ENCODE results near the gene MOSMO. TPM values are rescaled to one million over a fixed set of nuclear protein-coding genes. Genes with fewer than 3 reads are reported as not detected.

MOSMO gene
- polyA plus RNA-seq, 3 donors = 0.95 to 9.1 (median 2.5) TPM

DNA sequence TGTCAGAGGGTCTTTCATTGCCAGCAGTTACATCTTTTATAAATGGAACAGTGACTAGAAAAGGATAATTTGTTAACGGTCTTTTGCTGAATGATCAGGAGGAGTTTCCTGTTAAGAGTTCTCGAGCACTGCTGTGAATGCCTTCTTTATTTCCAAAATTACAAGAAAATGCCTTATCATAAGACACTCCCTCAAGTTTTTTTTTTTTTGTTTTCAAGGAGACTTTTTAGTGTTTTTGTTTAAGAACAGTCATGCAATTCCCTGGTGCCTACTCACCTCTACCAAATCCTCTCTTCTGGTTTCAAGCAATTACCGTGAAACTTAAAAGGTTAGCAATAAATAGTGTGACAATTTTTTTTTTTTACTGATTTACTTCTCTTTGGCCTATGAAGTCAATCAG, 65.4 kb downstream of the MOSMO start:
- H3K9me3 ChIP-seq (replicated peaks in 1 of 2; ENCODE audit: control insufficient read depth in 1 of 2, insufficient read depth in 1 of 2, low read length in 2 of 2) = no peaks in the 10 kb centered on the region
- peaks cover 0 to 13% of the 10 kb centered on the region in 2 donors for H3K36me3 ChIP-seq (replicated peaks in 1 of 2; ENCODE audit: control insufficient read depth in 1 of 2, insufficient read depth in 2 of 2, low read length in 2 of 2)
- Mint-ChIP-seq H3K27me3 (ENCODE audit: low read depth in 3 of 3) (no peaks in the 10 kb centered on the region), H3K27ac (no peak overlapping the region), H3K9me3 (no peaks in the 10 kb centered on the region), H3K4me3 (no peak overlapping the region), H3K4me1 (peaks cover 2% of the 10 kb centered on the region), H3K36me3 (peaks cover 8 to 23% of the 10 kb centered on the region in 2 donors)
- TF ChIP-seq, protein P1, sequence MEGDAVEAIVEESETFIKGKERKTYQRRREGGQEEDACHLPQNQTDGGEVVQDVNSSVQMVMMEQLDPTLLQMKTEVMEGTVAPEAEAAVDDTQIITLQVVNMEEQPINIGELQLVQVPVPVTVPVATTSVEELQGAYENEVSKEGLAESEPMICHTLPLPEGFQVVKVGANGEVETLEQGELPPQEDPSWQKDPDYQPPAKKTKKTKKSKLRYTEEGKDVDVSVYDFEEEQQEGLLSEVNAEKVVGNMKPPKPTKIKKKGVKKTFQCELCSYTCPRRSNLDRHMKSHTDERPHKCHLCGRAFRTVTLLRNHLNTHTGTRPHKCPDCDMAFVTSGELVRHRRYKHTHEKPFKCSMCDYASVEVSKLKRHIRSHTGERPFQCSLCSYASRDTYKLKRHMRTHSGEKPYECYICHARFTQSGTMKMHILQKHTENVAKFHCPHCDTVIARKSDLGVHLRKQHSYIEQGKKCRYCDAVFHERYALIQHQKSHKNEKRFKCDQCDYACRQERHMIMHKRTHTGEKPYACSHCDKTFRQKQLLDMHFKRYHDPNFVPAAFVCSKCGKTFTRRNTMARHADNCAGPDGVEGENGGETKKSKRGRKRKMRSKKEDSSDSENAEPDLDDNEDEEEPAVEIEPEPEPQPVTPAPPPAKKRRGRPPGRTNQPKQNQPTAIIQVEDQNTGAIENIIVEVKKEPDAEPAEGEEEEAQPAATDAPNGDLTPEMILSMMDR (IDR thresholded peaks at IDR 0.05) = no peak
- H3K4me2 ChIP-seq (replicated peaks; ENCODE audit: extremely low read depth, low read length, poor library complexity, severe bottlenecking) = no peak overlapping the region
- DNase-seq = no peak
- H2AFZ ChIP-seq (ENCODE audit: insufficient read depth, low read depth, low read length, poor library complexity, severe bottlenecking) = no peak overlapping the region
- no peaks in the 10 kb centered on the region for H3K27me3 ChIP-seq (ENCODE audit: control insufficient read depth in 2 of 2, insufficient read depth in 2 of 2, low read length in 2 of 2)
- intact Hi-C loops (cut with micrococcal nuclease) = no loop called here
- WGBS (ENCODE audit: insufficient coverage) = no CpG with 5 or more reads among the region's 3 CpGs
- H3K79me2 ChIP-seq (ENCODE audit: insufficient read depth, low read length) = no peaks in the 10 kb centered on the region
- peaks cover 14% of the 10 kb centered on the region for H4K20me1 ChIP-seq (ENCODE audit: insufficient read depth, low read length)
- H3K4me3 ChIP-seq (replicated peaks in 1 of 3; ENCODE audit: low read depth in 2 of 3, low read length in 3 of 3) = no peak overlapping the region
- H3K9ac ChIP-seq (ENCODE audit: insufficient read depth, low read length, poor library complexity, severe bottlenecking) = no peak overlapping the region
- no peak overlapping the region for H3K27ac ChIP-seq (ENCODE audit: low read depth in 1 of 2, low read length in 2 of 2)
- no peaks in the 10 kb centered on the region for H3K4me1 ChIP-seq (ENCODE audit: control insufficient read depth in 1 of 2, insufficient read depth in 2 of 2, low read length in 2 of 2)

DNA sequence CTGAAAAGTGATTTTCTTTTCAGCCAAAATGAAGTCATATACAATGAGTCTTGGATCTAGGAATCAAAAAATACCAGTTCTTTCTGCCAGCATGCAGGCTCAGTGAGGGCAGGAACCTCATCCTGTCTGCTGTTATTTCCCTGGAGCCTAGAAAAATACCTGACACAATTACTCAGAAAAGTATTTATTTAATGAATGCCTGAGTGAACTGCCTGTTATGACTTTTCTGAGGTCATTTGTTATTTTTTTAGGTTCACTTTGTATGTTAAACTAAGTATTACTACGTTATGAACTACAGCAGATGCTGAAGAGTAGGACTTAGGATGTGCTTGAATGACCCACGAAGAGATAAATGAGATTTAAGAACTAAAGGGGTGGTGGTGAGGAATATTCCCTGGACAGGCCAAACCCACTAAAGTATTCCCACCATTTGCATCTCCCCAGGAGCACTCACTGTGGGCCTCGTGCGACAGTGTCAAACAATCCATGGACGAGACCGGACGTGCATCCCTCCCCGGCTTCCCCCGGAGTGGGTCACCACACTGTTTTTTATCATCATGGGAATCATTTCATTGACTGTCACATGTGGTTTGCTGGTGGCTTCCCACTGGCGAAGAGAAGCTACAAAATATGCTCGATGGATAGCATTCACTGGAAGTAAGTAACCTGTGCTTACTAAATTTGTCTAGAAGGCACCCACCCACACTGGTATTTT, 67.3 kb downstream of the MOSMO start:
- no peak overlapping the region for H3K27ac Mint-ChIP-seq
- peaks cover 10 to 26% of the 10 kb centered on the region in 2 donors for H3K36me3 Mint-ChIP-seq
- H3K9me3 Mint-ChIP-seq = no peaks in the 10 kb centered on the region
- no peak for DNase-seq
- Histone ChIP-seq H3K27me3 (ENCODE audit: control insufficient read depth in 2 of 2, insufficient read depth in 2 of 2, low read length in 2 of 2) (no peaks in the 10 kb centered on the region), H3K4me2 (replicated peaks; ENCODE audit: extremely low read depth, low read length, poor library complexity, severe bottlenecking) (no peak overlapping the region), H3K79me2 (ENCODE audit: insufficient read depth, low read length) (no peaks in the 10 kb centered on the region), H3K27ac (ENCODE audit: low read depth in 1 of 2, low read length in 2 of 2) (no peak overlapping the region), H3K4me3 (replicated peaks in 1 of 3; ENCODE audit: low read depth in 2 of 3, low read length in 3 of 3) (no peak overlapping the region), H2AFZ (ENCODE audit: insufficient read depth, low read depth, low read length, poor library complexity, severe bottlenecking) (no peak overlapping the region), H3K36me3 (replicated peaks in 1 of 2; ENCODE audit: control insufficient read depth in 1 of 2, insufficient read depth in 2 of 2, low read length in 2 of 2) (peaks cover 0 to 25% of the 10 kb centered on the region in 2 donors), H3K4me1 (ENCODE audit: control insufficient read depth in 1 of 2, insufficient read depth in 2 of 2, low read length in 2 of 2) (no peaks in the 10 kb centered on the region), H3K9me3 (replicated peaks in 1 of 2; ENCODE audit: control insufficient read depth in 1 of 2, insufficient read depth in 1 of 2, low read length in 2 of 2) (no peaks in the 10 kb centered on the region), H3K9ac (ENCODE audit: insufficient read depth, low read length, poor library complexity, severe bottlenecking) (no peak overlapping the region), H4K20me1 (ENCODE audit: insufficient read depth, low read length) (peaks cover 14% of the 10 kb centered on the region)
- WGBS (ENCODE audit: insufficient coverage) = 100% methylated on average over 8 of the region's 11 CpGs
- peaks cover 2% of the 10 kb centered on the region for H3K4me1 Mint-ChIP-seq
- intact Hi-C loops (cut with micrococcal nuclease) = loop anchor here (5.0 kb wide), 1 partner anchor 73 kb away; the partner anchor contains the start of gene PDZD9 (in 2 of the 2)
- H3K4me3 Mint-ChIP-seq = no peak overlapping the region
- no peaks in the 10 kb centered on the region for H3K27me3 Mint-ChIP-seq (ENCODE audit: low read depth in 3 of 3)
- TF ChIP-seq, protein P1 (IDR thresholded peaks at IDR 0.05) = no peak

Measured in CD14-positive monocyte (primary cell).